ENCODE data around the gene FARS2.

FARS2 gene

DNA sequence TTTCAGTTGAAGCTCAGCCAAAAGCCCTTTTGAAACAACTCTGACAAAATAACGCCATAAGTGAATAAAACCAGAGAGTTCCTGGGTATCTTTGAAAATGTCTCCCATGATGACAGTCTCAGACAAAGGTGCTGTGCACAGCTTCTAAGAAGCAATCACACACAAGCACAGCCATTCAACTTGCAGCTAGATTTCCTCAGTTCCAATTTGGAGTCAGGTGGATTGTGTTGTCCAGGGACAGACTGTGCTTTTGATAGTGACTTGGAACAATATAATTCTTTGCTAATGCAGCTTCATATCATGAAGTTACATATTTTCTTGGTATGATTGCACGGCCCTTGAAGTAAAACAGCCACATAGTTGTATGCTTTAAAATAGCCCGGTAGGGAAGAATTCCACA, 105.6 kb downstream of the FARS2 start:
- no peak for DNase-seq (ENCODE audit: low read depth)
- H3K4me3 ChIP-seq (ENCODE audit: low read depth, low read length): no peak overlapping the region
- TF ChIP-seq, protein P1, sequence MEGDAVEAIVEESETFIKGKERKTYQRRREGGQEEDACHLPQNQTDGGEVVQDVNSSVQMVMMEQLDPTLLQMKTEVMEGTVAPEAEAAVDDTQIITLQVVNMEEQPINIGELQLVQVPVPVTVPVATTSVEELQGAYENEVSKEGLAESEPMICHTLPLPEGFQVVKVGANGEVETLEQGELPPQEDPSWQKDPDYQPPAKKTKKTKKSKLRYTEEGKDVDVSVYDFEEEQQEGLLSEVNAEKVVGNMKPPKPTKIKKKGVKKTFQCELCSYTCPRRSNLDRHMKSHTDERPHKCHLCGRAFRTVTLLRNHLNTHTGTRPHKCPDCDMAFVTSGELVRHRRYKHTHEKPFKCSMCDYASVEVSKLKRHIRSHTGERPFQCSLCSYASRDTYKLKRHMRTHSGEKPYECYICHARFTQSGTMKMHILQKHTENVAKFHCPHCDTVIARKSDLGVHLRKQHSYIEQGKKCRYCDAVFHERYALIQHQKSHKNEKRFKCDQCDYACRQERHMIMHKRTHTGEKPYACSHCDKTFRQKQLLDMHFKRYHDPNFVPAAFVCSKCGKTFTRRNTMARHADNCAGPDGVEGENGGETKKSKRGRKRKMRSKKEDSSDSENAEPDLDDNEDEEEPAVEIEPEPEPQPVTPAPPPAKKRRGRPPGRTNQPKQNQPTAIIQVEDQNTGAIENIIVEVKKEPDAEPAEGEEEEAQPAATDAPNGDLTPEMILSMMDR (IDR thresholded peaks at IDR 0.05; ENCODE audit: control insufficient read depth, extremely low read depth, insufficient read depth): no peak

DNA sequence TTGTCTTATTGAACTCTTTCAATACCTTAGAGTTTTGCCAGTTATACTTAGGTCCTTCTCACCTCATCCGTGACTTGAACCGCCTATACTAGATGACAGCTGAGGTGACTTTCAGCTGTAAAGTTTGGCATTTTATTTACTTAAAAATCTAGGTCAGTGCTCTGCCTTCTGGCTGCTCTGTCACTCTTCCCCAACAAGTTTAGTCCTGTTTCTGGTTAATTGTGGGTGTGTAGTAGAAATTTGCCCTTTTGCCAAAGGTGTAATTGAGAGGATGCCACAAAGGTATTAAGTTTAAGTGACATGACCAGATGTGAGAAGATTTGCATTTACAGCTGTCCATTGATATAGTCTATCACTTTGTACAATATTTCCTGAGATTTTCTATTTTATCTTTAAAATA, 106.2 kb downstream of the FARS2 start:
- TF ChIP-seq, protein P1 (IDR thresholded peaks at IDR 0.05; ENCODE audit: control insufficient read depth, extremely low read depth, insufficient read depth): no peak
- DNase-seq (ENCODE audit: low read depth): no peak

DNA sequence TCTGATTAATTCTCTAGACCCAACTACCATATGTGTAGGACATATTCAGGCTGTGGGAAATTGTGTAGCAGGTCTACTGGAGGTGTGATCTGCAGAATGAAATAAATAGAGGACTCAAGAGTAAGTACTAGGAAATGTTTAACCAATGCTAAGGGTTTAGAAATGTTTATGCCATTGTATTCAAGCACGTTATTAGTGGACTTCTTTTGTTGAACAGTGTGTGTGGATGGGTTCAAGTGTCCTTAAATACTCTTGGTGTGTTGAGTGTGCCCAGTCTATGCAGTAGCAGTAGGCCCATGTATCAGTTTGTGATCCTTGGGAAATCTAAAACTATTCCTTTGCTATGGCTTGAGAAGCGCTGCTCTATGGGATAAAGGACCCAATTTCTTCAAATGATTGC, 112.1 kb downstream of the FARS2 start:
- TF ChIP-seq, protein P1 (IDR thresholded peaks at IDR 0.05; ENCODE audit: control insufficient read depth, extremely low read depth, insufficient read depth): no peak
- no peak overlapping the region for H3K4me3 ChIP-seq (ENCODE audit: low read depth, low read length)
- DNase-seq (ENCODE audit: low read depth): no peak

More for the DNA sequence above, 106.2 kb downstream of the FARS2 start:
- no peak overlapping the region for H3K4me3 ChIP-seq (ENCODE audit: low read depth, low read length)

DNA sequence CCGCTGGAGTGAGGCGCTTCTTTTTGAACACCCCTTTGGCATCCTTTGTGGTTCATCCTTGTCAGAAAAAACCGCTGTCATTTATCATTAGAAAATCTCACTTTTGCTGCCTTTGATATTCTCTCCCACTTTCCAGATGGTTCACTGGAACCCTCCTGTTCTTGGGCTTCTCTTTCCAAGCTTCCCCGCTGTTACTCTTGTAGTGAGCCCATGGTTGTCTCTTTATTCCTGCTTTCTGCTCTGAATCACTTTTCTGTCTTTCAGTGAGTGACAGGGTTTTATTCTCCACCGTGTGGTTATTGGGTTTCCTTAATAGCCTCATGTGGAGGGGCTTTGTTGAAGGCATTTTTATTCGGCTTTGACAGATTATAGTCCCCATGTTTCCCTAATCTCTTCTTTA, 117.0 kb downstream of the FARS2 start:
- DNase-seq (ENCODE audit: low read depth): no peak
- no peak overlapping the region for H3K4me3 ChIP-seq (ENCODE audit: low read depth, low read length)
- TF ChIP-seq, protein P1 (IDR thresholded peaks at IDR 0.05; ENCODE audit: control insufficient read depth, extremely low read depth, insufficient read depth): no peak

DNA sequence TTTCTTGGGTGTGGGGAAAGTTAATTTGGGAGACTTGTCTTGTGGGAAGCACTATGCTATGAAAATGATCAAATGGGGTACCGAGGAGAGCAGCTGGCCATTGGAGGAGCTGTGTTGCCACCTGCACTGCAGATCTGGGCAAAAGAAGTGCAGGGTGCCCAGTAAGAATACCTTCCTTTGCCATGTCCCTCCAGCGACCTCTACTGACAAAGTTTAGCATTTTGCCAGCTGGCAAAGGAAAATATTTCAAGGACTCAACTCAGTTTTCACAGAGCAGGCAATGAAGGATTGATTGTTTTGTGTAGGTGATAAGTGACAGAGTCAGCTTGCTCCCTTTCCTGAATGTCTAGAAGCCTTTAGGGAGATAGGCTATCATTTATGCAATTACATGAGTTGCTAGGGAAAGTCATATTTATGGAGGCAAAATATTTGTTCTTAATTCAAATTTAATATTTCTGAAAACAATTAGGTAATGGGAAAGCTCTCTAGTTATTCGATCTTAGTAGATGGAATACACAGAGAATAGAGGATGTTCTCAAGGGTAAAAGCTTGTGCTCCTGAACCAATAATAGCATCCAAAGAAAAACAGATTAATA, 118.4 kb downstream of the FARS2 start:
- TF ChIP-seq, protein P1 (IDR thresholded peaks at IDR 0.05; ENCODE audit: control insufficient read depth, extremely low read depth, insufficient read depth): peak; percentile 81
- DNase-seq (ENCODE audit: low read depth): peak; percentile 41
- H3K4me3 ChIP-seq (ENCODE audit: low read depth, low read length): no peak overlapping the region

DNA sequence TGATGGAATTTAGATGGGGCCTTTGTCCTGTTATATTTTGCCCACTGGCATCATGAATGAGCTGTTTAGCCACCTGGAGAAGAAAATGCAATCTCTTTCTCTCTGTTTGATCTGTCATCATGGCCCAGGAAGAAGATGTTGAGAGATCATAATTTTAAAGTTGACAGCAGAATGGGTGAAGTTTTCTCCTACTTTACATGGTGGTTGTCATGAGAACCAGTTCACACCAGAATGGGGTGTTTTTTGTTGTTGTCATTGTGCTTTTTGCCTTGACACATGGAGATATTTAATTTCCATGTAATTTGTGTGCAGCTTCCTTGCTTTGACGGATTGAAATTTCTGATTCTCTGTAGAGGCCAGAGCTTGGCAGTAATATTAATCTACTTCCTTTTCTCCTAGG, 122.5 kb downstream of the FARS2 start:
- TF ChIP-seq, protein P1 (IDR thresholded peaks at IDR 0.05; ENCODE audit: control insufficient read depth, extremely low read depth, insufficient read depth): no peak

DNA sequence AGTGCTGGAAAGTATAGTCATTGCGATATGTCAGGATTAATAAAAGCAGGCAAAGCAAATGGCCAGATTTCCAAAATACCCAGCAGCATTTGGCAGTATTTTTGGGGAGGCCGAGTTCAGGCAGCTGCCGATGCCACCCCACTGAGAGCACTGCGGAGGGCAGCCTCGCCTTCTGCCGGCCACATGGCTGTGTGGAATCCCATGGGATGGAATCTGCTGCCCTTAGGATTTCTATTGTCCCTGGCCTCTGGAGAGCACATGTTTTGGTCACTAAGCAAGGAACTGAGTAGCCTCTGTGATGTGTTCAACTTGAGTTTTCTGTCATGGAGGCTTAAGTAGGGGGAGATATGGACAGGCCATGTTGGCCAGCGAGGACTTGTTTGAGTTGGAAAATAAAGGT, 123.0 kb downstream of the FARS2 start:
- DNase-seq (ENCODE audit: low read depth): no peak
- TF ChIP-seq, protein P1 (IDR thresholded peaks at IDR 0.05; ENCODE audit: control insufficient read depth, extremely low read depth, insufficient read depth): no peak
- H3K4me3 ChIP-seq (ENCODE audit: low read depth, low read length): no peak overlapping the region

More for the DNA sequence above, 122.5 kb downstream of the FARS2 start:
- DNase-seq (ENCODE audit: low read depth): no peak
- no peak overlapping the region for H3K4me3 ChIP-seq (ENCODE audit: low read depth, low read length)
